ENCODE results near the gene SPECC1L. TPM values are rescaled to one million over a fixed set of nuclear protein-coding genes. Genes with fewer than 3 reads are reported as not detected.

Gene SPECC1L
- total and polyA plus RNA-seq, 2 of the 8 experiments (the other 6 are each of a cell fraction or from before 2014, with no cell fraction given), result 15.7 to 61.6 TPM

DNA sequence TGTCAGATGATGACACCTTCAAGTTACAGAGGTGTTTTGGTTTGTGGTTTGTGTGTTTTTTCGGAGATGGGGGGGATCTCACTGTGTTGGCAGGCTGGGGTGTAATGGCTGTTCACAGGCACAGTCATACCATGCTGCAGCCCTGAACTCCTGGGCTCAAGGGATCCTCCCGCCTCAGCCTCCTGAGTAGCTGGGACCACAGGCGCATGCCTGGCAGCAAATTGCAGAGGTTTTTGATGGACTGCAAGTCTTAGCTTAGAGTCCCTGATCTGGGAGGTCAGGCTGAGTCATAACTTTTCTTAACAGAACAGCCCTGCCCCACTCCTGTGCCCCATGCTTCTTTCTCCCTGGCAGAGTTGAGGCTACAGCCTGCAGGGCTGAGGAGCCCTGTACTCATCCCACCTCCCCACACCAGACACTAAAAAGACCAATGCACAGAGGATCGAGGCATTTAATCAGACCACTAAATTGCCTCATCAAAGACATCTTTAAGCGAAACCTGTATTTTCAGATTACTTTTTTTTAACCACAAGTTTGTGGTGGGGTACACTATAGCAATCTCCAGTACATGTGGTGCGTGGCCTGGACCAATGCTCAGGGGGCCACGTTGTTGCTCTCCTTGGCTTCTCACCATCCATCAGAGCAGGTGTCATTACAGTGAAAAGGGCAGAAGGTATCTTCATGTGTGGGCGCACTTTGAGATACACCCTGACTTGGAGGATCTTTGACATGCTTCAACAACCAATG, 139.7 kb downstream of the SPECC1L start (continued):
- TF ChIP-seq CHD7 (IDR thresholded peaks at IDR 0.05; ENCODE audit: insufficient replicate concordance, low read length) (no peak), SRF (IDR thresholded peaks at IDR 0.05; ENCODE audit: low read depth, low read length) (no peak), CTBP2 (IDR thresholded peaks at IDR 0.05; ENCODE audit: borderline replicate concordance, insufficient read depth, insufficient read length, low read length) (no peak), PHF8 (conservative IDR thresholded peaks at IDR 0.05; ENCODE audit: low read depth, low read length) (no peak), JUND (IDR thresholded peaks at IDR 0.05; ENCODE audit: low read length) (no peak), TEAD4 (IDR thresholded peaks at IDR 0.05; ENCODE audit: low read depth, low read length) (no peak), NRF1 (IDR thresholded peaks at IDR 0.05; ENCODE audit: low read depth, low read length) (no peak), EGR1 (IDR thresholded peaks at IDR 0.05; ENCODE audit: borderline replicate concordance, low read depth, low read length) (no peak), CBX8 (IDR thresholded peaks at IDR 0.05; ENCODE audit: borderline replicate concordance, low read depth, low read length) (no peak), SUZ12 (IDR thresholded peaks at IDR 0.05; ENCODE audit: low read length) (no peak)
